ENCODE data around the gene MATK. TPM values are rescaled to one million over a fixed set of nuclear protein-coding genes. Genes with fewer than 3 reads are reported as not detected.
"Not testable (repeated sequence)": the region's sequence is repeated elsewhere in the genome, so short reads cannot be mapped to it uniquely, and the experiment has no call there.

The MATK gene
- total RNA-seq, 1 experiment from 2014 or later = not detected

DNA sequence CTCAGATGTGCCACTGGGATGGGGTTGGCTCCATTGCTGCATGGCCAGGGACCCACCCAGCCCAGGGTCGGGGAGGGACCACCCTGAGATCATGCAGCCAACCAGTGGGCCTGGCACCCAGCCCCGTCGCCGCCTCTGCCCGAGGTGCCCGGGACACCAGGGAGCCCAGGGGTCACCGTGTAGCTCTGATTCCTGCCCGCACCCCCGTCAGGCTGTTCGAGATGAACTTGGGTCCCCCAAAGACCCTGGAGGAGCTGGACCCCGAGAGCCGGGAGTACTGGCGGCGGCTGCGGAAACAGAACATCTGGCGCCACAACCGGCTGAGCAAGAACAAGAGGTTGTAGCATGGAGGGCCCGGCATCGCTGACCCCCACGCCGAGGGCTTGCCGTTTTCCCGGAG lies 19.1 kb downstream of the MATK start:
- TF ChIP-seq EZH2phosphoT487 (IDR thresholded peaks at IDR 0.05; ENCODE audit: borderline replicate concordance, low read length) (no peak), EZH2 (IDR thresholded peaks at IDR 0.05; ENCODE audit: low read length, unreplicated experiment) (no peak)
- TF ChIP-seq, protein P1, sequence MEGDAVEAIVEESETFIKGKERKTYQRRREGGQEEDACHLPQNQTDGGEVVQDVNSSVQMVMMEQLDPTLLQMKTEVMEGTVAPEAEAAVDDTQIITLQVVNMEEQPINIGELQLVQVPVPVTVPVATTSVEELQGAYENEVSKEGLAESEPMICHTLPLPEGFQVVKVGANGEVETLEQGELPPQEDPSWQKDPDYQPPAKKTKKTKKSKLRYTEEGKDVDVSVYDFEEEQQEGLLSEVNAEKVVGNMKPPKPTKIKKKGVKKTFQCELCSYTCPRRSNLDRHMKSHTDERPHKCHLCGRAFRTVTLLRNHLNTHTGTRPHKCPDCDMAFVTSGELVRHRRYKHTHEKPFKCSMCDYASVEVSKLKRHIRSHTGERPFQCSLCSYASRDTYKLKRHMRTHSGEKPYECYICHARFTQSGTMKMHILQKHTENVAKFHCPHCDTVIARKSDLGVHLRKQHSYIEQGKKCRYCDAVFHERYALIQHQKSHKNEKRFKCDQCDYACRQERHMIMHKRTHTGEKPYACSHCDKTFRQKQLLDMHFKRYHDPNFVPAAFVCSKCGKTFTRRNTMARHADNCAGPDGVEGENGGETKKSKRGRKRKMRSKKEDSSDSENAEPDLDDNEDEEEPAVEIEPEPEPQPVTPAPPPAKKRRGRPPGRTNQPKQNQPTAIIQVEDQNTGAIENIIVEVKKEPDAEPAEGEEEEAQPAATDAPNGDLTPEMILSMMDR (conservative IDR thresholded peaks at IDR 0.05; ENCODE audit: low read depth, low read length) = no peak
- intact Hi-C loops (cut with micrococcal nuclease) = no loop called here
- ATAC-seq (no peak), DNase-seq (no peak)
- no peak overlapping the region for H2AFZ ChIP-seq (ENCODE audit: low read length)
- no peaks in the 10 kb centered on the region for H3K36me3 ChIP-seq (ENCODE audit: low read depth, low read length)
- no peak overlapping the region for H3K4me2 ChIP-seq (ENCODE audit: low read length)
- no peaks in the 10 kb centered on the region for H3K27me3 ChIP-seq (ENCODE audit: low read length)
- BruUV-seq (replicated peaks) = no TSS peak
- ChIA-PET POLR2A (ENCODE audit: unreplicated experiment) (no interaction called here), CTCF (no interaction called here)
- no peaks in the 10 kb centered on the region for H4K20me1 ChIP-seq (ENCODE audit: low read length)
- H3K9ac ChIP-seq (ENCODE audit: low read length) = no peak overlapping the region
- no peak overlapping the region for H3K4me3 ChIP-seq (ENCODE audit: low read length)
- H3F3A ChIP-seq (ENCODE audit: low read length, unreplicated experiment) = no peaks in the 10 kb centered on the region
- H3K9me2 ChIP-seq (replicated peaks; ENCODE audit: low read length) = no peaks in the 10 kb centered on the region
- no peak overlapping the region for H3K27ac ChIP-seq (ENCODE audit: low read length)
- H3K9me3 ChIP-seq (ENCODE audit: low read length) = no peaks in the 10 kb centered on the region
- peaks cover 5% of the 10 kb centered on the region; the same call in 1 of the 2 replicates for H3K79me2 ChIP-seq (ENCODE audit: low read length)
- H3K4me1 ChIP-seq (ENCODE audit: insufficient read depth, low read length) = peaks cover 5% of the 10 kb centered on the region; the same call in 1 of the 2 replicates

DNA sequence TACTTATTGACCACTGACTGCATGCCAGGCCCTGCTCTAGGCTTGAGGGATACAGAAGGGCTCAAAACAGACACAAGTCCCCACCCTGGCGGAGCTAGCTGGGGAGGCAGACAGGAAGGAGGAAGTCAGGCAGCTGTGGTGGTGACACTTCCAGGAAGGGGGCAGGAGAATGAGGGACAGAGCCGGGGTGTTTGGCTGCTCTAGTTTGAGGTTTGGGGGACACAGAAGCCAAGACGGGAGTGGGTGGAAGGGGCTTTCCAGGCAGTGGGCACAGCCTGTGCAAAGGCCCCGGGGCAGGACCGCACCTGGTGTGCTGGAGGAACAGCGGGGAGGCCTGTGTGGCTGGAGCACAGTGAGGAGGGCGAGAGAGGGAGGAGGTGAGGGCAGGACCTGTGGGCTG lies 19.7 kb downstream of the MATK start:
- BruUV-seq (replicated peaks) = no TSS peak
- ATAC-seq = no peak
- no peak for DNase-seq
- Histone ChIP-seq H3K79me2 (ENCODE audit: low read length) (peaks cover 5% of the 10 kb centered on the region; the same call in 1 of the 2 replicates), H3K4me1 (ENCODE audit: insufficient read depth, low read length) (peaks cover 5% of the 10 kb centered on the region; the same call in 1 of the 2 replicates), H3K4me3 (ENCODE audit: low read length) (no peak overlapping the region), H3K27me3 (ENCODE audit: low read length) (no peaks in the 10 kb centered on the region), H3K36me3 (ENCODE audit: low read depth, low read length) (no peaks in the 10 kb centered on the region), H3K9ac (ENCODE audit: low read length) (no peak overlapping the region), H3F3A (ENCODE audit: low read length, unreplicated experiment) (no peaks in the 10 kb centered on the region), H3K9me3 (ENCODE audit: low read length) (no peaks in the 10 kb centered on the region), H4K20me1 (ENCODE audit: low read length) (no peaks in the 10 kb centered on the region), H3K9me2 (replicated peaks; ENCODE audit: low read length) (no peaks in the 10 kb centered on the region), H3K27ac (ENCODE audit: low read length) (no peak overlapping the region), H2AFZ (ENCODE audit: low read length) (no peak overlapping the region), H3K4me2 (ENCODE audit: low read length) (no peak overlapping the region)
- intact Hi-C loops (cut with micrococcal nuclease) = no loop called here
- TF ChIP-seq, protein P1 (conservative IDR thresholded peaks at IDR 0.05; ENCODE audit: low read depth, low read length) = no peak
- no peak for TF ChIP-seq EZH2phosphoT487 (IDR thresholded peaks at IDR 0.05; ENCODE audit: borderline replicate concordance, low read length)
- no peak for TF ChIP-seq EZH2 (IDR thresholded peaks at IDR 0.05; ENCODE audit: low read length, unreplicated experiment)
- ChIA-PET CTCF (no interaction called here), POLR2A (ENCODE audit: unreplicated experiment) (no interaction called here)

DNA sequence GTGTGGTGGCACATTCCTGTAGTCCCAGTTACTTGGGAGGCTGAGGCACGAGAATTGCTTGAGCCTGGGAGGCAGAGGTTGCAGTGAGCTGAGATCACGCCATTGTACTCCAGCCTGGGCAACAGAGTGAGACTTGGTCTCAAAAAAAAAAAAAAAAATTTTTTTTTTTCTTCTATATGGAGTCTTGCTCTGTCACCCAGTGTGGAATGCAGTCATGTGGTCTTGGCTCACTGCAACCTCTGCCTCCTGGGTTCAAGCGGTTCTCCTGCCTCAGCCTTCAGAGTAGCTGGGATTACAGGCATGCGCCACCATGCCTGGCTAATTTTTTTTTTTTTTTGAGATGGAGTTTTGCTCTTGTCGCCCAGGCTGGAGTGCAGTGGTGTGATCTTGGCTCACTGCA lies 20.4 kb downstream of the MATK start:
- POLR2A ChIA-PET (ENCODE audit: unreplicated experiment); H3K4me2 ChIP-seq (ENCODE audit: low read length); intact Hi-C loops (cut with micrococcal nuclease); H3K4me3 ChIP-seq (ENCODE audit: low read length); H3F3A ChIP-seq (ENCODE audit: low read length, unreplicated experiment); CTCF ChIA-PET; ATAC-seq; H3K9me2 ChIP-seq (replicated peaks; ENCODE audit: low read length); H3K36me3 ChIP-seq (ENCODE audit: low read depth, low read length); H3K4me1 ChIP-seq (ENCODE audit: insufficient read depth, low read length); H3K9me3 ChIP-seq (ENCODE audit: low read length); H3K27me3 ChIP-seq (ENCODE audit: low read length); H4K20me1 ChIP-seq (ENCODE audit: low read length); H3K9ac ChIP-seq (ENCODE audit: low read length); H3K27ac ChIP-seq (ENCODE audit: low read length); H2AFZ ChIP-seq (ENCODE audit: low read length); DNase-seq; BruUV-seq (replicated peaks): not testable (repeated sequence)
- H3K79me2 ChIP-seq (ENCODE audit: low read length) = peaks cover 12% of the 10 kb centered on the region
